Panc1 (cell line): Measurements from ENCODE around the gene FAM83G. TPM values are rescaled to one million over a fixed set of nuclear protein-coding genes. Genes with fewer than 3 reads are reported as not detected.

Source experiments
- ATAC-seq: fragments of 200-7000 bp; cut with Tn5 transposase; 2 replicates; pipeline ENCODE4 v1.9.1; 2020; ENCODE audit warnings: mild to moderate bottlenecking, moderate library complexity
- BruUV-seq: library from RNA; stranded (reverse); fragments of 400-500 nt; replicated peaks from 2 replicates; lab custom pipeline; 2021; lab: Mats Ljungman, UMichigan
- CTCF ChIA-PET: fragments of 300-600 bp; sonication (Branson Sonifier 250); formaldehyde crosslinking; loops from one replicate; lab custom pipeline; 2022; ENCODE audit warnings: antibody characterized with exemption; lab: Charles Lee
- POLR2A ChIA-PET: fragments of 300-600 bp; sonication (Branson Sonifier 250); formaldehyde crosslinking; loops from one replicate; lab custom pipeline; 2022; ENCODE audit warnings: antibody characterized with exemption; lab: Charles Lee
- DNase-seq: peaks from one replicate; pipeline ENCODE4 v3.0.0-alpha.2; 2010; ENCODE audit warnings: low read depth, low spot score
- H3K27ac ChIP-seq: 2 replicates; pipeline ENCODE4 v1.5.1; 2011; ENCODE audit warnings: mild to moderate bottlenecking, low read length, inconsistent platforms
- H3K27me3 ChIP-seq: fragments of 200-500 bp; sonication (Bioruptor generic); 2 replicates; pipeline ENCODE4 v1.6.0; 2014; ENCODE audit warnings: low read length, inconsistent platforms; ENCODE audit not compliant: control insufficient read depth, insufficient read depth
- H3K36me3 ChIP-seq: fragments of 200-500 bp; sonication (Bioruptor generic); 2 replicates; pipeline ENCODE4 v1.5.1; 2014; ENCODE audit warnings: inconsistent platforms, mild to moderate bottlenecking, low read length, moderate library complexity; ENCODE audit not compliant: control insufficient read depth, insufficient read depth
- H3K4me1 ChIP-seq: 2 replicates; pipeline ENCODE4 v1.5.1; 2011; ENCODE audit warnings: inconsistent platforms, mild to moderate bottlenecking, low read length, moderate library complexity; ENCODE audit not compliant: control insufficient read depth, insufficient read depth
- H3K4me3 ChIP-seq, 2 experiments: 2 replicates each; pipeline ENCODE4 v1.5.1; 2011 to 2012; ENCODE audit warnings: low read depth in 2 of 2, low read length in 2 of 2, mild to moderate bottlenecking in 2 of 2, inconsistent platforms in 1 of 2, moderate library complexity in 1 of 2
- H3K9me3 ChIP-seq: fragments of 200-500 bp; sonication (Bioruptor generic); 2 replicates; pipeline ENCODE4 v1.5.1; 2014; ENCODE audit warnings: low read depth, mild to moderate bottlenecking, inconsistent platforms, low read length, moderate library complexity; ENCODE audit not compliant: control insufficient read depth, insufficient read depth
- POLR2AphosphoS5 ChIP-seq: IDR thresholded peaks from 2 replicates; pipeline ENCODE4 v1.6.1; 2012; ENCODE audit warnings: mild to moderate bottlenecking, low read depth, low read length, moderate library complexity
- SIN3A ChIP-seq: IDR thresholded peaks from 2 replicates; pipeline ENCODE4 v1.6.1; 2012; ENCODE audit warnings: low read depth, mild to moderate bottlenecking, low read length, moderate library complexity, borderline replicate concordance; ENCODE audit not compliant: insufficient read depth
- TCF7L2 ChIP-seq: IDR thresholded peaks from 2 replicates; pipeline ENCODE4 v1.6.1; 2011; ENCODE audit warnings: mild to moderate bottlenecking, low read depth, low read length, inconsistent platforms
- in situ Hi-C: cut with HindIII; loops from 2 replicates; pipeline ENCODE4 v1.10.0; 2016; ENCODE audit warnings: low sequenced_read_pairs, low pct_unique_long_range_greater_than_20kb
- intact Hi-C: fragments of 100-400 bp; cut with micrococcal nuclease; formaldehyde crosslinking; loops from one replicate; pipeline ENCODE4 v1.10.0; 2022; ENCODE audit not compliant: unreplicated experiment
- total RNA-seq: library from RNA; stranded (reverse); gene quantifications from one replicate; pipeline ENCODE4 v1.2.1, GENCODE V29; 2021; ENCODE audit not compliant: unreplicated experiment
- TF ChIP-seq, protein P1 (sequence below): fragments of 450-650 bp; IDR thresholded peaks from 2 replicates; pipeline ENCODE4 v1.5.1; 2017; ENCODE audit warnings: mild to moderate bottlenecking
- TF ChIP-seq, protein P2 (sequence below), 2 experiments: IDR thresholded peaks; 2 replicates each; pipeline ENCODE4 v1.6.1; 2011 to 2012; ENCODE audit warnings: low read depth in 2 of 2, control low read depth in 1 of 2, low read length in 1 of 2, mild to moderate bottlenecking in 1 of 2, moderate library complexity in 1 of 2; ENCODE audit not compliant: insufficient read depth in 1 of 2

Gene FAM83G
- total RNA-seq, 1 experiment from 2014 or later: 17.3 TPM

DNA sequence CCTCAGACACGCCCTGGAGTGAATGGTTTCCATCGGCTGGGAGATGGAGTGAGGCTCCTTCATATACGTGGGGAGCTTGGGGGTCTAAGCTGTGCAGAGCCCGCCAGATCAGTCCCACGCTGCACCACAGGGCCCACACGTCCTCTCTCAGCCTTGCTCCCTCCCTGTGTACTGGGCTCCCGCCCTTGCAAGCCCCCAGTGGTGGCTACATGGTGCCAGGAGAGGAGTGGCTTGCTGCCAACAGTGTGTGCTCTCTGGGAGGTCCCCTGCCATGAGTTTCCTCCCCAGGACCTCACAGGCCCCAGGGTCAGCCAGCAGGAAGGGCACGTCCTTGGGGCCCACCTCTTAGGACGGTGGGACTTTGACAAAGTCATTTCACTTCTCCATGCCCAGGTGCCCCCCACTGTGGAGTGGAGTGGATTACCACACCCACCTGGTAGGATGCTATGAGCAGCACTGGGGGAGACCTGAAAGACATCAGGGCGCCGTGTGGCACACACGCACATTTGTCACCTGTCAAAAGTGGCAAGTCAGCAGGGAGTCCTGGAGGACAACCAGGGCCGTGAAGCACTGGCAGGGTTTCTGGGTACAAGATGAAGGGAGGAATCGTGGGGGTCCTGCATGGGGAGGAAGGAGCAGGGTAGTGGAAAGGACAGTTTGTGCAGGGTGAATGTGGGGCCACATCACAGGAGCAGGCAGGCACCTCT lies 38.9 kb downstream of the FAM83G start:
- POLR2A ChIA-PET: no interaction called here
- no peak for ATAC-seq
- H3K4me1 ChIP-seq: peaks cover 8% of the 10 kb centered on the region; the same call in 1 of the 2 replicates
- no peaks in the 10 kb centered on the region for H3K27me3 ChIP-seq
- in situ Hi-C loops: no loop called here
- intact Hi-C loops: no loop called here
- no peaks in the 10 kb centered on the region for H3K36me3 ChIP-seq
- DNase-seq: no peak
- H3K4me3 ChIP-seq: no peak overlapping the region
- CTCF ChIA-PET: no interaction called here
- TF ChIP-seq POLR2AphosphoS5: no peak
- TF ChIP-seq, protein P1, sequence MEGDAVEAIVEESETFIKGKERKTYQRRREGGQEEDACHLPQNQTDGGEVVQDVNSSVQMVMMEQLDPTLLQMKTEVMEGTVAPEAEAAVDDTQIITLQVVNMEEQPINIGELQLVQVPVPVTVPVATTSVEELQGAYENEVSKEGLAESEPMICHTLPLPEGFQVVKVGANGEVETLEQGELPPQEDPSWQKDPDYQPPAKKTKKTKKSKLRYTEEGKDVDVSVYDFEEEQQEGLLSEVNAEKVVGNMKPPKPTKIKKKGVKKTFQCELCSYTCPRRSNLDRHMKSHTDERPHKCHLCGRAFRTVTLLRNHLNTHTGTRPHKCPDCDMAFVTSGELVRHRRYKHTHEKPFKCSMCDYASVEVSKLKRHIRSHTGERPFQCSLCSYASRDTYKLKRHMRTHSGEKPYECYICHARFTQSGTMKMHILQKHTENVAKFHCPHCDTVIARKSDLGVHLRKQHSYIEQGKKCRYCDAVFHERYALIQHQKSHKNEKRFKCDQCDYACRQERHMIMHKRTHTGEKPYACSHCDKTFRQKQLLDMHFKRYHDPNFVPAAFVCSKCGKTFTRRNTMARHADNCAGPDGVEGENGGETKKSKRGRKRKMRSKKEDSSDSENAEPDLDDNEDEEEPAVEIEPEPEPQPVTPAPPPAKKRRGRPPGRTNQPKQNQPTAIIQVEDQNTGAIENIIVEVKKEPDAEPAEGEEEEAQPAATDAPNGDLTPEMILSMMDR: no peak
- no peak for TF ChIP-seq SIN3A
- TF ChIP-seq TCF7L2: no peak
- TF ChIP-seq, protein P2, sequence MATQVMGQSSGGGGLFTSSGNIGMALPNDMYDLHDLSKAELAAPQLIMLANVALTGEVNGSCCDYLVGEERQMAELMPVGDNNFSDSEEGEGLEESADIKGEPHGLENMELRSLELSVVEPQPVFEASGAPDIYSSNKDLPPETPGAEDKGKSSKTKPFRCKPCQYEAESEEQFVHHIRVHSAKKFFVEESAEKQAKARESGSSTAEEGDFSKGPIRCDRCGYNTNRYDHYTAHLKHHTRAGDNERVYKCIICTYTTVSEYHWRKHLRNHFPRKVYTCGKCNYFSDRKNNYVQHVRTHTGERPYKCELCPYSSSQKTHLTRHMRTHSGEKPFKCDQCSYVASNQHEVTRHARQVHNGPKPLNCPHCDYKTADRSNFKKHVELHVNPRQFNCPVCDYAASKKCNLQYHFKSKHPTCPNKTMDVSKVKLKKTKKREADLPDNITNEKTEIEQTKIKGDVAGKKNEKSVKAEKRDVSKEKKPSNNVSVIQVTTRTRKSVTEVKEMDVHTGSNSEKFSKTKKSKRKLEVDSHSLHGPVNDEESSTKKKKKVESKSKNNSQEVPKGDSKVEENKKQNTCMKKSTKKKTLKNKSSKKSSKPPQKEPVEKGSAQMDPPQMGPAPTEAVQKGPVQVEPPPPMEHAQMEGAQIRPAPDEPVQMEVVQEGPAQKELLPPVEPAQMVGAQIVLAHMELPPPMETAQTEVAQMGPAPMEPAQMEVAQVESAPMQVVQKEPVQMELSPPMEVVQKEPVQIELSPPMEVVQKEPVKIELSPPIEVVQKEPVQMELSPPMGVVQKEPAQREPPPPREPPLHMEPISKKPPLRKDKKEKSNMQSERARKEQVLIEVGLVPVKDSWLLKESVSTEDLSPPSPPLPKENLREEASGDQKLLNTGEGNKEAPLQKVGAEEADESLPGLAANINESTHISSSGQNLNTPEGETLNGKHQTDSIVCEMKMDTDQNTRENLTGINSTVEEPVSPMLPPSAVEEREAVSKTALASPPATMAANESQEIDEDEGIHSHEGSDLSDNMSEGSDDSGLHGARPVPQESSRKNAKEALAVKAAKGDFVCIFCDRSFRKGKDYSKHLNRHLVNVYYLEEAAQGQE (IDR thresholded peaks at IDR 0.05; ENCODE audit: insufficient read depth in 1 of 2, low read depth in 2 of 2, low read length in 1 of 2): no peak
- H3K27ac ChIP-seq: no peak overlapping the region
- BruUV-seq: no TSS peak
- no peaks in the 10 kb centered on the region for H3K9me3 ChIP-seq

DNA sequence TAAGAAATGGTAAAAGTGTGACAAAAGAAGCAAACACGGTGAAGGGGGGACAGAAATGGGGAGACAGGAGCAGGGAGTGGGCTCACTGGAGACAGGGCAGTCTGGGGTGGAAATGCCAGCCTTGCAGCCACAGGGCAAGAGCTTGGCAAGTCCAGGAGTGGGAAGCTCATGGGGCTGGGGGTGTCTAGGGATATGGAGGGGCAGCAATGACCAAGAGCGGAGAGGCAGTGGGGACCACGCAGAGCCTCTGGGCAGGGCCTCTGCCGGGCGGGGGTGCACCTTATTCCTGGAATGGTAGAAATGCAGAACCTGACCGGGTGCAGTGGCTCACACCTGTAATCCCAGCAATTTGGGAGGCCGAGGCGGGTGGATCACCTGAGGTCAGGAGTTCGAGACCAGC lies 40.0 kb downstream of the FAM83G start:
- DNase-seq: no peak
- CTCF ChIA-PET: no interaction called here
- peaks cover 8% of the 10 kb centered on the region; the same call in 1 of the 2 replicates for H3K4me1 ChIP-seq
- no peak overlapping the region for H3K27ac ChIP-seq
- in situ Hi-C loops: no loop called here
- no peak overlapping the region for H3K4me3 ChIP-seq
- no TSS peak for BruUV-seq
- TF ChIP-seq, protein P2 (IDR thresholded peaks at IDR 0.05; ENCODE audit: insufficient read depth in 1 of 2, low read depth in 2 of 2, low read length in 1 of 2): no peak
- TF ChIP-seq TCF7L2: no peak
- TF ChIP-seq POLR2AphosphoS5: no peak
- no peak for TF ChIP-seq SIN3A
- TF ChIP-seq, protein P1: no peak
- H3K9me3 ChIP-seq: no peaks in the 10 kb centered on the region
- ATAC-seq: no peak
- intact Hi-C loops: no loop called here
- POLR2A ChIA-PET: interaction anchor here (0.6 kb wide), 1 partner anchor 331 kb away, joined by 4 read pairs; no protein-coding TSS in a partner anchor
- no peaks in the 10 kb centered on the region for H3K27me3 ChIP-seq
- no peaks in the 10 kb centered on the region for H3K36me3 ChIP-seq
